Measurements from ENCODE around the gene RASA1.

RASA1 gene

DNA sequence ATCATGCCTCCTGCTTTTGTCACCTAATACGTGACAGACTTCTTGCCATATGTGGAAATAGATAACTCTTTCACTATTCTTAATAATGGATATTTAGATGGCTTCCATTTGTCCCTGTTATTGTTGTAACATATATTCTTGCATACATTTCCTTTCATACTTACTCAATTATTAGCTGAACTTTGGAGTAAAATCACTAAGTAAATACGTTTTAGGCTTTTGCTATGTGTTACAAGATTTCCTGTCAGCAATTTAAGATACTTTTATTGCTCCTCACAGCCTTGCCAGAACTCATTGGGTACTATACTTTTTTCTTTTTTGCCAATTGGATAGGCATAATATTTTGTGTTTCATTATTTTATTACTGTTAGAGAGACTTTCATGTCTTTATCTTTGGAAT, 118.1 kb downstream of the RASA1 start:
- TF ChIP-seq, protein P1, sequence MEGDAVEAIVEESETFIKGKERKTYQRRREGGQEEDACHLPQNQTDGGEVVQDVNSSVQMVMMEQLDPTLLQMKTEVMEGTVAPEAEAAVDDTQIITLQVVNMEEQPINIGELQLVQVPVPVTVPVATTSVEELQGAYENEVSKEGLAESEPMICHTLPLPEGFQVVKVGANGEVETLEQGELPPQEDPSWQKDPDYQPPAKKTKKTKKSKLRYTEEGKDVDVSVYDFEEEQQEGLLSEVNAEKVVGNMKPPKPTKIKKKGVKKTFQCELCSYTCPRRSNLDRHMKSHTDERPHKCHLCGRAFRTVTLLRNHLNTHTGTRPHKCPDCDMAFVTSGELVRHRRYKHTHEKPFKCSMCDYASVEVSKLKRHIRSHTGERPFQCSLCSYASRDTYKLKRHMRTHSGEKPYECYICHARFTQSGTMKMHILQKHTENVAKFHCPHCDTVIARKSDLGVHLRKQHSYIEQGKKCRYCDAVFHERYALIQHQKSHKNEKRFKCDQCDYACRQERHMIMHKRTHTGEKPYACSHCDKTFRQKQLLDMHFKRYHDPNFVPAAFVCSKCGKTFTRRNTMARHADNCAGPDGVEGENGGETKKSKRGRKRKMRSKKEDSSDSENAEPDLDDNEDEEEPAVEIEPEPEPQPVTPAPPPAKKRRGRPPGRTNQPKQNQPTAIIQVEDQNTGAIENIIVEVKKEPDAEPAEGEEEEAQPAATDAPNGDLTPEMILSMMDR (IDR thresholded peaks at IDR 0.05) = no peak
- TF ChIP-seq ZFX (IDR thresholded peaks at IDR 0.05; ENCODE audit: borderline replicate concordance) = no peak
- H3K27ac ChIP-seq = peak overlapping the region; percentile 10; the same call in 1 of the 2 replicates

DNA sequence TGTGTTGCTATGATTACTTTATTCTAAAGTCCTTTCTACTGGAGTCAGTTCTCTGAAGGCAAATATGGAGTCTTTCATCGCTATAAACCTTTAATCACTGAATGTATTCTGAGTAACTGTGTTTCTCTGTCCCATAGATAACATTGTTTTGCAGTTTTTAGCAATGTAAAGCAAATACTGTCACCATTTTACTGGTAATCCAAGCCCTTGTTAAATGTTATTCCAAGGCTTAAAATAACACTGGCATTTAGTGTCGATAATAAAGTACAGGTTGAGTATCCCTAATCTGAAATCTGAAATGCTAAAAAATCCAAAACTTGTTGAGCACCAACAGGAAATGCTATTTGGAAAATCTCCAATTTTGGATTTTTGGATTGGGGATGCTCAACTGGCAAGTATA, 120.4 kb downstream of the RASA1 start:
- H3K27ac ChIP-seq = no peak overlapping the region

DNA sequence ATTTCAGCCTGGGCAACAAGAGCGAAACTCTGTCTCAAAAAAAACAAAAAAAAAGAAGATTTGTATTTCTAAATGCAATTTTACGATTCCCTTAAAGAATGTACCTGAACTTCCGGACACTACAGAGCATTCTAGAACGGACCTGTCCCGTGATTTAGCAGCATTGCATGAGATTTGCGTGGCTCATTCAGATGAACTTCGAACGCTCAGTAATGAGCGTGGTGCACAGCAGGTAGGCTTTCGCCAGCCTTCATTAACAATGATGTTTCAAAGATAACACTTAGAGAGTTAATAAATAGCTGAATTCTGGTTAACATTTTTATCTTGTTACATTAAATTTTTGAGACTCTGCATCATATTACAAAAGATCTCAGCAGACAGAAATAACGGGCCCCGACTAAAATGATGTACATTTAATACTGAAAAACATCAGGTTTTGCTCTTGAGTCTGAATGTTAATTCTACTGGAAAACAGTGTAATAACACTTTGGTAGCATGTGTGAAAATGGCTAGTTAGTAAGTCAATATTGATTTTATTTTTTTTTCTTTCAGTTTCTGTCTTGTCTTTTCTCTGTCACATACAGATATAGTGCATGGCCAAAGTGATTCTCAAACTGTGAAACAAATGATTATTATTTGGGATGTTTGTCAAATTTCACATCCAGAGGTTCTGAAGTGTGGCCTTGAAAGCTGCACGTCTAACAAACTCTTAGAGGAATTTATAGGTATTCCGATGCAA, 121.8 kb downstream of the RASA1 start:
- H3K27ac ChIP-seq = no peak overlapping the region
- TF ChIP-seq, protein P1 (IDR thresholded peaks at IDR 0.05) = no peak
- no peak for TF ChIP-seq ZFX (IDR thresholded peaks at IDR 0.05; ENCODE audit: borderline replicate concordance)

More for the DNA sequence above, 120.4 kb downstream of the RASA1 start:
- TF ChIP-seq ZFX (IDR thresholded peaks at IDR 0.05; ENCODE audit: borderline replicate concordance) = no peak
- TF ChIP-seq, protein P1 (IDR thresholded peaks at IDR 0.05) = no peak

DNA sequence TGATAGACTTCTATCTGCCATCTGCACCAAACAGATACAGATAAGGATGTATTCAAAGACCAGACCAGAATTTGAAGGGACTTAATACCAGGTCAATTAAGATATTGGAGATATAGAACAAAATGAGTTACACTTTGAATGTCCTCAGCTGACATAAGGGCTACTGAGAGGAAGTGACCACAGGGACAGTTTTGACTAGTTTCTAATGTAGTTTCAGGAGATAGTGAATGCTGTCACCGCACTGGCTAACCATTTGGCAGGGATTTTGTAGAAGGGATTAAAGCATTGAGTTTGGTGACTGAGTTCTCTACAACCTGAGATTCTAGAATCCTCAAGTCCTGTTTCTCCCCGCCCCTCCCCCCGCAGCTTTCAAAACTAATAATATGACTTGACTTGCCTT, 122.4 kb downstream of the RASA1 start:
- TF ChIP-seq ZFX (IDR thresholded peaks at IDR 0.05; ENCODE audit: borderline replicate concordance) = no peak
- TF ChIP-seq, protein P1 (IDR thresholded peaks at IDR 0.05) = no peak
- H3K27ac ChIP-seq = no peak overlapping the region

DNA sequence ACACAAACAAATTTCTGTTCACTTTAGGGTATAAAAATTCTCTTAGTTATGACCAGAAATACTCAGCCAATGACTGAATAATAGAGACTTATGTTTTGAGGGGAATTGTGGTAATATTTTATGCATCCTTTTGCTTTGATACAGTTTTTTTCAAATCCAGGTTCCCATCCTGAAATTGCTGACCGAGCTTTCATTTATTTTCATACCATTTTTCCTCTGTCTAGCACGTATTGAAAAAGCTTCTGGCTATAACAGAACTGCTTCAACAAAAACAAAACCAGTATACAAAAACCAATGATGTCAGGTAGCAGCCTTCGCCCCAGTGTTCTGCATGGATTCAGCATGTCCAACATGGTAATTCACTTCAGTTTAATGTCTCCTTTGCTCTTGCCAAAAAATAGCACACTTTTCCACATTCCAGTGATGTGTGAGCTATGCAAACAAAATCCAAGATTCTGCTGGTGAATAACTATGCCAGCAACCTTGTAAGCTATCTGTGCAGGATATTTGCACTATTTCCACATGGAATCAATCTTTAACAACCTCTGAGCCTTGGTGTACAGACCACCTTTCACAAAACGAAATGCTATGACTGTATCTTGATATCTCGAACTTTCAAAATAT, 123.0 kb downstream of the RASA1 start:
- H3K27ac ChIP-seq = no peak overlapping the region

DNA sequence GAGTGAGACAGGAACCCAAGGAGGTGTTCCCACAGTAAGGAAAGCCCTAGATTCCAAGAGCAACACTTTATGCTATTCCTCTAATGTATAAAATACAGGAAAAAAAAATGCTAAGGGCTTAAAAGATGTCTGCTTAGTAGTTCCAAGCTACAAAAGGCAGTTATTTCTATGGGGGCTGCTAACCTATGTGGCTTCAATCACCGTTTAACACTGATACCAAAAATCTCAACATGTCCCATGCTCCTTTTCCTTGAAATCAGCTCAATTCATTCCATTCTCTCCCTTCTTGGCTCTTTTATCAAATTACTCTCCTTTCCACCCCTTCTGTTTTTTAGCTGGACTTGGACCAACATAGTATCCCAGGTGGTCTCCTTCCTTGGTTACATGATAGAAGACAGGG, 124.5 kb downstream of the RASA1 start:
- TF ChIP-seq ZFX (IDR thresholded peaks at IDR 0.05; ENCODE audit: borderline replicate concordance) = no peak
- TF ChIP-seq, protein P1 (IDR thresholded peaks at IDR 0.05) = no peak
- H3K27ac ChIP-seq = peak overlapping the region; percentile 17; the same call in 1 of the 2 replicates

More for the DNA sequence above, 123.0 kb downstream of the RASA1 start:
- TF ChIP-seq ZFX (IDR thresholded peaks at IDR 0.05; ENCODE audit: borderline replicate concordance) = no peak
- TF ChIP-seq, protein P1 (IDR thresholded peaks at IDR 0.05) = no peak

DNA sequence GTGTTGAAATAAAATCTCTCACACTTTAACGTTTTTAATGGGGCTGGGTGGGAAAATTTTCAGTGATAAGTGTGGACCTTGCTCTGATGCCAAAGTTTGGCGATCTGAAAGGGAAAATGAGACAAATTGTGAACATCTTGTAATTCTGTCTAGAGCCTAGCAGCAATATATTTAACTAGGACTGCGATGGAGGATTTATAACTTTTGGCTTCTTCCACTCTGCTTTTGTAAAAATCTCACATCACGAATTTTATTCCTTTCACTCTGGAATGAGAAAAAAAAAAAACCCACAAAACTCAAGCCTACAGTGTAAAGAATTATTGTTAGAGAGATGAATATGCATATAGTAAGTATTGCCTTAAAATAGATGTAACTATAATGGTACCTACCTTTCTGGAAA, 125.1 kb downstream of the RASA1 start:
- H3K27ac ChIP-seq = no peak overlapping the region
- TF ChIP-seq, protein P1 (IDR thresholded peaks at IDR 0.05) = no peak
- TF ChIP-seq ZFX (IDR thresholded peaks at IDR 0.05; ENCODE audit: borderline replicate concordance) = no peak

Measured in 22Rv1 (cell line).